Forelimb muscle (tissue), 1 donor: Measurements from ENCODE around the gene MEF2D. TPM values are rescaled to one million over a fixed set of nuclear protein-coding genes. Genes with fewer than 3 reads are reported as not detected.

Source experiments
- DNase-seq: peaks from one replicate; pipeline ENCODE4 v3.0.0-alpha.2; 2013; ENCODE audit warnings: low read depth
- polyA plus RNA-seq: library from polyadenylated mRNA; unstranded; fragments of 120-200 nt; gene quantifications from one replicate; pipeline ENCODE4 v1.2.1, GENCODE V29; 2013; ENCODE audit not compliant: insufficient read length

The MEF2D gene
- polyA plus RNA-seq, 1 donor = 78.6 TPM

DNA sequence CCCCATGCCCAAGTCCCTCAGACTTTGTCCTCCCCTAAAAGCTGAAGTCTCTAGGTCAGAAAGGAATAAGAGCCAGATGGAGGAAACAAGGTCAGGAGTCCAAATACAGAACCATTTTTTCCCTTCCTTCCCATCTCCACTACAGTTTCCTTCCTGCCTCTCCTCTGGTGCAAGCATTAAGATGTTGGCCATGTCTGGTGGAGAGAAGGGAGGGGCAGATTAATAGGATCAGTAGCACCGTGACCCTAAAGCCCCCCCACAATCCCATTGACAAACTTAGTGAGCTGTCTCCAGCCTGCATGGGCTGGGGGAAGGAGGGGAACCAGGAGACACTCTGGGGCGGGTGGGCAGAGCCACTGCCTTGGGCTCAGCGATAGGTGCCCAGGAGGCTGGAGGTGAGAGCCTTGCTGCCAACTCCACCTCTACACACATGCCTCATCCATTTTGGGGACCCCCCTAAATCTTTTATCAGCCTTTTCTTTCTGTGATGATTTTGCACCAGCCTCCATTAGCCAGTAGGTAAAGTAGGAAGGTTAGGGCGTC lies 71.8 kb downstream of the MEF2D start:
- DNase-seq = no peak

DNA sequence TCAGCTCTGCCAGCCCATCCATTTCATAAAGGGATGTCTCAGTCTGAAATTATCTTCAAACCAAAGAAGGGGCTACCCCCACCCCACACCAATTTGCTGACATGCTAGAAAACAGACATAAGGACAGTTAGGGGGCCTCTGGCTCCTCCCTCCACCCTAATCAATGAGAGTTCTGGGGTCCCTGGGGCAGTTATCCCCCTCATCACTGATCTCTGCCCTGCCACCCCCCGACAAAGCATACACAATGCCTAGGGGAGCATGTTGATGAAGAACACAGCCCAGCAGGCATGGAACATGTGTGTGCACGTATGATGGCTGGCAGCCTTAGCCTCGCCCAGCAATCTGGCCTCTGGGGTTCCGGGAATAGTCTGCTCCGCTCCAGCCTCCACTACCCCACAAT lies 72.6 kb downstream of the MEF2D start:
- no peak for DNase-seq

DNA sequence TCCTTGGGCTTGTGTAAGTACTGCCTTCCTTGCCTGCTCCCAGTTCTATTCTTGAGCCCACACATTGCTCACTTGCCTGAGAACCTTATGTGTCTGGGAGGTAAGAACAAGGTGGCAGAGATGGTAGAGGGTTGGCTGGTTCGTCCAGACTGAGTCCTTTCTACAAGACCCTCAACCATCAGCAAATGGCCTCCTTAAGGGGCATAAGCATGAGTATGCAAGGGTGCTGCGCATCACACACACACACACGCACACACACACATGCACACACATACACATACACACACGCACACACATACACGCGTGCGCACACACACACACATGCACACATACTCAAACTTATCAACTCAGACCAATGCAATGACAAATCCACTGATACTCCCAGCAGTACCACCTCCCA lies 74.6 kb downstream of the MEF2D start:
- DNase-seq = no peak

- DNase-seq = no peak
Observed at GRCh38 chr1:156424806-156425432, 75.7 kb downstream of the MEF2D start.

DNA sequence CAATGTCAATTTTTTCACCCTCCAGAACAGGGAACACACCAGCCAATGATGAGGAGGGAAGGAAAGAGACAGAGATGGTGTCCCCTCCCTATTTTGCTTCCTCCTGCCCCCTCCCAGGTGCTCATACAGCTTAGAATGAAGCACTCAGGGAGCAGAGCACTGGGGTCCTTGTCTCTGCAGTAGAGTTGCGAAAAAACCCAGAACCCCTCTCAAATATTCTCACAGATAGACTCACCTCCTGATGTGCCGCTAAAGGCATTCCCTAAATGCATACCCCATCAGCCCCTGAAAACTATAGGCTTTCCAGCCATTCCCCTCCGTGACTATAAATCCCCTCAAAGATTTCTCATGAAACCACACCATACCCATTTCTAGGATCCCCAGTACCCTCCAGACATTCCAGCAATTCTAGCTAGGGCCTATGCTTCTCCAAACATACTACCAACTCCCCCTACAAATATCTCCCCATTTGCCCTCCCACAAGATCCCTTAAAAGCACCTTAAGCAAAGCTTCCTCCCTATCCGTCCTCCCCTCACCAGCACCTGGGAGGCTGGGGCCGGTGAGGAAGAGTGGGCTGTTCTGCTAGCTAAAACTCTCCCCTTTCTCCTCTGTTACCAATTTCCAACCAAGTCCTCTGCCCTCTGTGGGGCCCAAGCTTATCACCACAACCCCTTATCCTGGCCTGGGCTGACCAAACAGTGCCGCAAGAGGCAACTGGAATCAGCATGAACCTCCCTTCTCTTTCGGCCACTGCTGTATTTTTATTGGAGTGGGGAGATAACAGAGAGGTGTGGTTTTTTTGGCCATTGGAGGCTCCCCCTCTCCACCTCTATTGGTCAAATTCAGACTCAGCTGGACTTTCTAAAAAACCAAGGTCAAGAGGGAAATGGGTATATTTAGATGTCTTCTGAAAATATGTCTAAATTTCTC lies 76.9 kb downstream of the MEF2D start:
- no peak for DNase-seq

DNA sequence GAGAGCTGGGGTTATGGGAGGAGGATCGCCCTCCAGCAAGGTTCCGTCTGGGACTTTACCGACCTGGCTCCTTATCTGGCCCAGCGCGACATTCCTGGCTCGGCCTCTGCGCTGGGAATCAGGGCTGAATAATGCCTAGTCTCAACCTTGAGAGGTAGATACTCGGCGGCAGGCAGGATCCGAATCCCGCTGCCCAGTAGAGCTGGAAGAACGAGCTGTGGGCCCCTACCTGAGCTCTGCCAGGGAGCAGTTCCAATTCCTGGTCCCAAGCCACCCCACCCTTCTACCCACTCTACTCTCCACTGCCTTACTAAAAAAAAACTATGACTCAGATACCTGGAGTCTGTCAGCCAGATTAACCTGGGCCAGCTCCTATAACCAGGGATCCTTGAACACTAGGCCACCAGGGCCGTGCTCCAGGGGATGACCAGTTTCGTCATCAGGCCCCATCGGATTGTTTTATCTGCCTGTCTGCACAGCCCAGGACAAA lies 77.9 kb downstream of the MEF2D start:
- DNase-seq = no peak

DNA sequence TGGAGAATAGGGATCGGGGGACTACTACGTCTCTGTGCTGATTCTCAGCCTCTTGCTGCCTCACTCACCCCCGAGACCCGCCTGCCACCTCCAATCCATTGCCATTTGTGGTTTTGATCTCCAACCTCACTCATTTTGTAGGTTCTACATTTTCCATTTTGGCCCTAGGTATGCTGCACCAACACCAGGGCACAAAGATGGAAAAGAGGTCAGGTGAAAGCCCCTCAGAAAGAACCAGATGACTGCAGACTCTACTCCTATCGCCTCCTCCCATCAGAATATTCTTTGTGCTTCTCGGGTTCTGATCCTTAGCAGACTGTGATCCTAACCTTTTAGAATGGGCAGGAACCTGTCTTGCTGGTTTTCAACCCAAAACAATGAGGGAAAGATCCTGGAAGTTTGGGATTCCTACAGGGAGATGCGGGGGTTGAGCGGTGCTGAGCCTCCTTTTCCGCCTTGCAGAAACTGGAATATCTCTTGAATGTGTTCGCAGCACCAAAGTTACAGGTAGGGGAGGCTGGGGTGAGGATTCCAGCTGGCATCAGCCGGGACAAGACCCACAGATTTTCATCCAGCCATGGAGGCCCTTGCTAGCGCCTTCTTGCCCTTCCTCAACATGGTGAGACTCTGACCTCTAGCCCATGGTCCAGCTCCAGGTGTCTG lies 78.5 kb downstream of the MEF2D start:
- no peak for DNase-seq

GRCh38 chr1:156421062-156421938 lies 79.3 kb downstream of the MEF2D start:
- DNase-seq = no peak

- no peak for DNase-seq
Observed at GRCh38 chr1:156420205-156421061, 80.1 kb downstream of the MEF2D start.

GRCh38 chr1:156419854-156420204 lies 80.7 kb downstream of the MEF2D start:
- no peak for DNase-seq

DNA sequence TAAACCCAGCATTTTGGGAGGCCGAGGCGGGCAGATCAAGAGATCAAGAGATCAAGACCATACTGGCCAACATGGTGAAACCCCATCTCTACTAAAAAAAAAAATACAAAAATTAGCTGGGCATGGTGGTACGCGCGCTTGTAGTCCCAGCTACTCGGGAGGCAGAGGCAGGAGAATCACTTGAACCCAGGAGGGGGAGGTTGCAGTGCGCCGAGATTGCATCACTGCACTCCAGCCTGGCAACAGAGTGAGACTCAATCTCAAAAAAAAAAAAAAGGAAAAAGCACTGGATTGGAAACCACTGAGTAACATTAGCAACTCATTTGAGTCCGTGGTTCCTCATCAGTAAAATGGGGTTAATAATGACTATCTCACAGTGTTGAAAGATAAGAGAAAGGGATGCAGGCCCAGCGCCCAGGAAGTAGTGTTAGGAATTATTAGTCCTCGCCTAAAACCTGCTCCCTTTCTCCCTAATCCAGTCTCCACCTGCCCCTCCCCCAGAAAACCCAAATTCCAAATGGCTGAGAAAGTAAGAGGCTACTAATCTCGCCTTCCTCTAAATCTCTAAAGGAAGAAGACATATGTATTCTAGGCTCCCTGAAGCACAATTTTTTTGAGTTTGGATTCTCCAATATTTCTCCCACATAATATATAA lies 82.0 kb downstream of the MEF2D start:
- DNase-seq = no peak

DNA sequence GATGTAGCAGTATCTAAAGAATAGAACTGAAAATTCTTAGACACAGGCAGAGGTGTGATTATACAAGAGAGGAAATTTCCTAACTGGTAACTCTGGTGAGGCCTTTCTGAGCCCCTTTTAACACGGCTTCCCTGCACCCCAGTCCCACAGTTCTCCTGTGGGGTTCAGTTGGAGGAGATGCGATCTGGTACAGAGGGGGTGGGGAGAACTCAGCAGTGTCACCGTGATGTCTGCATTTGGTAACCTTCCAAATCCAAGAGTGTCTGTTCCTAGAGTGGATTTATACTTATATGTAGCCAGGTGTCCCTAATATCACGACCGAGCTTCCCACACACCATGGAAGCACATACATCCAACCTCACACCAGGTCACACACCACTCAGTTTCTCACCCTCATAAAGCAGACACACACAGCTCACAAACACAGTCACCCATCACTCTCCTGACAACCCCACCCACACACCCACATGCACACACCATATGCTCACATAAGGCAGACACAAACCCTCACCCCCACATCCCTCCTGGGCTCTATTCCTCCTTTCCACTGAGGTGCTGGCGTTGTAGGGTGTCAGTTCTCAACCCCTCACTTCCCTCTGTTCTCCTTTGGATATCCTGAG lies 83.1 kb downstream of the MEF2D start:
- no peak for DNase-seq

DNA sequence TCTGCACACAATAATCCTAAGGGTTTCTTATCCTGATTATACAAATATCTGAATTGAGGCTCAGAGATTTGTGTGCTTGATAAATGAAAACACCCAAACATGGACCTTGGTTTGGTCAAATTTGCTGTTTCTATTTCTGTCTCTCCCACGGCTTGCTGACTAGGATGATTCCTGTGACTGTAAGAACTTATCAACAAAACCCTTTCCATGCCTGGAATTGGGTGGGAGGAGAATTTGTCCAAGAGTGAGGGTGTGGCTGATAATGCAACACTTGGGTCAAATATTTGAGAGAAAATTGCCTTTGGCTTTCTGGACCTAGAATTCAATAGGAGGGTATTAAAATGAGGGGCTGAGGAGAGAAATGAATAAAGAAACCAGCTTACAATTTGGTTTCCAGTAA lies 83.6 kb downstream of the MEF2D start:
- DNase-seq = no peak

- no peak for DNase-seq
Observed at GRCh38 chr1:156414461-156415064, 86.0 kb downstream of the MEF2D start.

Other genes starting within 250 kb of the MEF2D start
- gene SMG5, start 217.9 kb downstream of the MEF2D start, polyA plus RNA-seq = 53.3 TPM
- 4.3 TPM for gene TMEM79, start 216.4 kb downstream of the MEF2D start, polyA plus RNA-seq
- 21.2 TPM for gene GLMP, start 205.1 kb downstream of the MEF2D start, polyA plus RNA-seq
- gene VHLL, start 201.5 kb downstream of the MEF2D start, polyA plus RNA-seq = not detected
- gene CCT3, start 162.5 kb downstream of the MEF2D start, polyA plus RNA-seq = 266 TPM
- gene TSACC, start 162.2 kb downstream of the MEF2D start, polyA plus RNA-seq = 1.5 TPM
- gene RHBG, start 131.6 kb downstream of the MEF2D start, polyA plus RNA-seq = not detected
- gene IQGAP3, start 71.8 kb upstream of the MEF2D start, polyA plus RNA-seq = 5.5 TPM
- gene TTC24, start 78.9 kb upstream of the MEF2D start, polyA plus RNA-seq = 0.32 TPM
- 26.2 TPM for gene NAXE, start 91.0 kb upstream of the MEF2D start, polyA plus RNA-seq
- gene GPATCH4, start 100.7 kb upstream of the MEF2D start, polyA plus RNA-seq = 30.5 TPM
- 0.43 TPM for gene HAPLN2, start 118.6 kb upstream of the MEF2D start, polyA plus RNA-seq
- 1.2 TPM for gene BCAN, start 141.3 kb upstream of the MEF2D start, polyA plus RNA-seq
- 945 TPM for gene NES, start 176.6 kb upstream of the MEF2D start, polyA plus RNA-seq
- gene CRABP2, start 204.8 kb upstream of the MEF2D start, polyA plus RNA-seq = 349 TPM
- 20.7 TPM for gene METTL25B, start 227.7 kb upstream of the MEF2D start, polyA plus RNA-seq
- gene ISG20L2, start 228.0 kb upstream of the MEF2D start, polyA plus RNA-seq = 23.3 TPM
- gene MRPL24, start 240.3 kb upstream of the MEF2D start, polyA plus RNA-seq = 63.5 TPM